ENCODE data around the gene PSKH1.

The PSKH1 gene

DNA sequence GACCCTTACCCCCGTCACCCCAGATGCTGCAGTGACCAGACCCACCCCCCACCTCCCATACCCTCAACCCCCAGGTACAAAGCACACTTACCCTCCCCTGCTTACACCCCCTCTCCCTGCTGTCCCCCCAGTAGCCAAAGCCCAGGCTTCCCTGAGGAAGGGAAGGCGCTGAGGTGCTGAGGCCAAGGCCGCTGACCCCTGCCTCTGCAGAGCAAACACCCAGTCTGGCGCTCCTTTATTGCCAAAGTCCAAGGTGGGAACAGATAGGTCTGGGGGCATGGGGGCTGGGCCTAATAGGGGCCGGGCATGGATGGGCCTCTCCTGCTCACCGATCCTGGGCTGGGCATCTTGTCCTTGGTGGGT is 50.2 kb downstream of the PSKH1 start:
- Histone ChIP-seq H3K27ac (ENCODE audit: low read depth, low read length) (no peak overlapping the region), H3K36me3 (ENCODE audit: control insufficient read depth, insufficient read depth, low read length) (peaks cover 38% of the 10 kb centered on the region), H3K4me1 (ENCODE audit: control insufficient read depth, insufficient read depth, low read length) (no peaks in the 10 kb centered on the region), H3K4me3 (ENCODE audit: low read depth, low read length) (no peak overlapping the region), H3K27me3 (ENCODE audit: control insufficient read depth, insufficient read depth, low read length) (no peaks in the 10 kb centered on the region), H3K9me3 (ENCODE audit: control insufficient read depth, insufficient read depth, low read length) (no peaks in the 10 kb centered on the region), H3K9ac (ENCODE audit: low read depth, low read length) (no peak overlapping the region)

DNA sequence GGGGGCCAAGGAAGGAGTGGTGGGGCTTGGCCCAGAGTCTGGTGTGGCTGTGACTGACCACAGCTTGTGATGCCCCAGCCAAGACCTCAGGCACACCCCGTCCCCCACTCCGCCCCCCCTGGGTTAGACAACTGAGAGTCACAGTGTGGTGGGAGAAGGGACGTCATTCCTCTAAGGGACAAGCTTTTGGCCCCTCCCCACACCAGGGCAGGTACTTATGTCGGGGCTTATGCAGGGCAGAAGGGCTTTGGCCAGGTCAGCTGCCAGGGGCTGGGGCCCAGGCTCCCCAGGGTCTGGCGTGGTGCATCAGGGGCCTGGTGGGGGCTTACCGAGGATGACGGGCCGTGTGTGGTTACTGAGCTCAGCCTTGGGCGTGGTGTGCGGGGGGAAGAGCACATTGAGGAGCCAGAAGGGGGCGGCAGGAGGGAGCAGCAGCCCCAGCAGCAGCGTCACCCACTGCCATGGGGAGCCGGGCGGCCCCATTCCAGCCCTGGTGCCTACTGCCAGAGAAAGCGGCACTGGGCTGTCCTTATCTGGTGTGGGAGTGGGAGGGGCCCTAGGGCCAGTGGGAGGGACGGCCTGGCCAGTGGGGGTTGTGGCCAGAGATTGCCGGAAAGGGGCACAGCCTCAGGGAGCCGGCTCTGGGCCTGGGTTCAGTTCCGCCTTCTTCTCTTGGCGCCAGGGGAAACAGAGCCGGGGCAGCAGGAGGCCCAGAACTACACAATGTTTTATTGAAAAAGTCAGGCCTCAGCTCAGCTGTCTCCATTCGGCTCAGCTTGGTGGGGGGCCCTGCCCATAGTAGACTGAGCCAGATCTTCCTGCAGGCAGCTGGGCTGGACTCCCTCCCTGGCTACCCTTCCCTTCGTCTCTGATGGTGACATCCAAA is 50.8 kb downstream of the PSKH1 start, which contains the start of gene LCAT:
Gene LCAT, minus strand, starts transcription at position 502 of the 886 bp plus-strand sequence. Its CDS starts 19 bp downstream, at position 483.
- H3K36me3 ChIP-seq (ENCODE audit: control insufficient read depth, insufficient read depth, low read length), result peaks cover 45% of the 10 kb centered on the region
- H3K9me3 ChIP-seq (ENCODE audit: control insufficient read depth, insufficient read depth, low read length), result no peaks in the 10 kb centered on the region
- H3K27me3 ChIP-seq (ENCODE audit: control insufficient read depth, insufficient read depth, low read length), result no peaks in the 10 kb centered on the region
- H3K4me3 ChIP-seq (ENCODE audit: low read depth, low read length), result no peak within 1 kb of the TSS
- H3K4me1 ChIP-seq (ENCODE audit: control insufficient read depth, insufficient read depth, low read length), result no peaks in the 10 kb centered on the region
- H3K27ac ChIP-seq (ENCODE audit: low read depth, low read length), result no peak within 1 kb of the TSS
- no peak within 1 kb of the TSS for H3K9ac ChIP-seq (ENCODE audit: low read depth, low read length)

DNA sequence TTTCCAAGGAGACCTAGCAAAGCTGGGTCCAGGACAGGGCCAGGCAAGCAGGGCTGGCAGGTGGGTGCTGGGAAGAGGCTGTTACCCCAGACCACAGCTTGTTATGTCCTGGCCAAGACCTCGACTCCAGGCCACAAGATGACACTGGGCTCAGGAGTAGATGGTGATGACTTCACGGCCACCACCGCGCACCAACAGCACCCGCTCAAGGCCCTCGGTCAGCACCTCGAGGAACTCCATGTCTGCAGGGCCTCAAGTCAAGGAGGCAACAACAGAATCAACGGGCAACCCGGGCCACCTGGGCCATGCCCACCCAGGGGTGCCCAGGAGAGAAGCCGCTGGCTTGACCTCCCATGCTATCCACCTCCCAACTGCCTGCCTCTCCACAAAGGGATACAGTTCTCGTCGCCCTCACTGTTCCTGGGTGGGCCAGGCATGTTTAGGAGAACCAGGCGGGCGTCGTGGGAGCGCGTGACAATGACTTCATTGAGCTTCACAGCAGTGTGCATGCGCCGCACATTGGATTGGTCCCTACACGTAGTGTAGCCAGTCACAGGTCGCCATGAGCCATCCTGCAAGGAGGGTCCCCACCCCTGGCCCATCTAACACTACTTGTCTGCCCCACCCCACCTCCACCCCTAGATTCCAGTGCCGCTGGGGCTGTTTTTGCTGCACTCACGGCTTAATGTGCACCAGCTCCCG is 51.8 kb downstream of the PSKH1 start:
- Histone ChIP-seq H3K27me3 (ENCODE audit: control insufficient read depth, insufficient read depth, low read length) (no peaks in the 10 kb centered on the region), H3K27ac (ENCODE audit: low read depth, low read length) (no peak overlapping the region), H3K9me3 (ENCODE audit: control insufficient read depth, insufficient read depth, low read length) (no peaks in the 10 kb centered on the region), H3K4me3 (ENCODE audit: low read depth, low read length) (no peak overlapping the region), H3K36me3 (ENCODE audit: control insufficient read depth, insufficient read depth, low read length) (peaks cover 52% of the 10 kb centered on the region), H3K9ac (ENCODE audit: low read depth, low read length) (no peak overlapping the region), H3K4me1 (ENCODE audit: control insufficient read depth, insufficient read depth, low read length) (no peaks in the 10 kb centered on the region)

DNA sequence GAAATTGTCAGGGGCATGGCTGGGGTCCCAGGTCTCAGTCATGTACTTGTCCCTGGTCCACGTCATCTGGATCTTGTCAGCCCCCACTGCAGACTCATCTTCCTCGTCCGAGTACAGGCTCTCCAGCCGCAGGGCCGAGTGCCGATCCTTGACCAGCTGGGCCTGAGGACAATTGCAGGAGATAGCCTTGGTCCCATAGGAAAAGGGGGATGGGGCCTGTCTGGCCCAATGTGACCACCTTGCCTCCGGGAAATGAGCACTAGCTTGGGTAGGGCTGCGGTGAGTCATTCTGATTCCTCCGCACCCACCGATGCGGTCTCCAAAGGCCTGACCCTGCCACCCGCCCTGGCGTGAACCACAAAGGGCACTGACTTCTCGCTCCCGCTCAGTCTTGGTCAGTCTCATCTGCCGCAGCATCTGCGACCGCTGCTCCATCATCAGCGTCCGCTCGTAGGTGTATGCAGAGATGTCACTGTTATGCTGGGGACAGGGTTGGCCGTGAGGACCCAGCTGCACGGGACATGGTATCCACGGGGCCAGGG is 52.4 kb downstream of the PSKH1 start:
- Histone ChIP-seq H3K27me3 (ENCODE audit: control insufficient read depth, insufficient read depth, low read length) (no peaks in the 10 kb centered on the region), H3K36me3 (ENCODE audit: control insufficient read depth, insufficient read depth, low read length) (peaks cover 59% of the 10 kb centered on the region), H3K4me1 (ENCODE audit: control insufficient read depth, insufficient read depth, low read length) (no peaks in the 10 kb centered on the region), H3K9ac (ENCODE audit: low read depth, low read length) (no peak overlapping the region), H3K27ac (ENCODE audit: low read depth, low read length) (no peak overlapping the region), H3K4me3 (ENCODE audit: low read depth, low read length) (no peak overlapping the region), H3K9me3 (ENCODE audit: control insufficient read depth, insufficient read depth, low read length) (no peaks in the 10 kb centered on the region)

DNA sequence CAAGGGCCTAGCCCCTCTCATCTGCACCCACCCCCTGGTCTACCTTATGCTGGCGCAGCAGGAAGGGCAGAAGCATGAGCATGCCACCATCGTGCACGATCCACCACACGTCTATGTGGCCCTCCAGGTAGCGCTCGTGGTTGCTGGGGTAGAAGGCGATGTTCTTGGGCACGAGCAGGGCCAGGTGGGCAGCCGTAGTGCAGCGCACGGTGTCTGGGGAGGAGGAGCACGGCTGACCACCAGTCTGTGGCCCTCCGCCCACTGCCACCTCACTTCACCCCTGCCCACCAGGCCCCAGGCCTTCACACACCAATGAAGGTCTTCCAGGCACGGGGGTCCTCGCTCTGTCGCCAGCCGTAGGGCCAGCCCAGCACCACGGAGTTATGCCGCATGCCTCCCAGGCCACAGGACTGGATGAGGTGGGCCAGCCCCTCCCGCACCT is 53.1 kb downstream of the PSKH1 start:
- Histone ChIP-seq H3K9ac (ENCODE audit: low read depth, low read length) (no peak overlapping the region), H3K27me3 (ENCODE audit: control insufficient read depth, insufficient read depth, low read length) (no peaks in the 10 kb centered on the region), H3K27ac (ENCODE audit: low read depth, low read length) (no peak overlapping the region), H3K9me3 (ENCODE audit: control insufficient read depth, insufficient read depth, low read length) (no peaks in the 10 kb centered on the region), H3K36me3 (ENCODE audit: control insufficient read depth, insufficient read depth, low read length) (peaks cover 65% of the 10 kb centered on the region), H3K4me3 (ENCODE audit: low read depth, low read length) (no peak overlapping the region), H3K4me1 (ENCODE audit: control insufficient read depth, insufficient read depth, low read length) (no peaks in the 10 kb centered on the region)

DNA sequence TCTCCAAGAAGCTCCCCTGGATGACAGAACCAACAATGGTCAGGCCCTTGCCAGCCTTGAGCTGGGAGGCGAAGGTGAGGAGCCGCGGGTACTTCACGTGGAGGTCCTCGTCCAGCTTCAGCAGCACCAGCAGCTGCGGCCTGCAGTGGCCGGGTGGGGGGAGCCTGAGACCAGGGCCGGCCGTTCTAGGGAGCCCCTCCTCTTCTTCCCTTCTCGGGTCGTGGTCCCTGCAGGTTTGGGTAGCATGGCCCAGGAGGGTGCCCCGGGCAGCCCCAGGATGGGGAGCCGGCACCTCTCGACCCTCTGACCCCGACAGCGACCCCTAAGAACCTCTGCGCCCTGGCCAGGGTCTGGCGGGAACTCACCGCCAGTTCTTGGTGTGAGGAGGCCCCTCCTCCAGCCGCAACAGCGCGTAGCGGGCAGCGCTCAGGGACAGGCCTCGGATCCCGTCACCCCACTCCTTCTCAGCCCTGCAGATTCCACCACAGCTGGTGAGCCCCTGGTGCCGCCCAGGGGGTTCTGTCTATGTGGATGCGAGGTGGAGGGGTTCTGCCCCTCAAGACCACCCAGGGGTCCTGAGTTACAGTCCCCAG is 54.0 kb downstream of the PSKH1 start:
- H3K27me3 ChIP-seq (ENCODE audit: control insufficient read depth, insufficient read depth, low read length), result no peaks in the 10 kb centered on the region
- no peaks in the 10 kb centered on the region for H3K4me1 ChIP-seq (ENCODE audit: control insufficient read depth, insufficient read depth, low read length)
- H3K36me3 ChIP-seq (ENCODE audit: control insufficient read depth, insufficient read depth, low read length), result peaks cover 75% of the 10 kb centered on the region
- no peaks in the 10 kb centered on the region for H3K9me3 ChIP-seq (ENCODE audit: control insufficient read depth, insufficient read depth, low read length)
- no peak overlapping the region for H3K4me3 ChIP-seq (ENCODE audit: low read depth, low read length)
- no peak overlapping the region for H3K9ac ChIP-seq (ENCODE audit: low read depth, low read length)
- H3K27ac ChIP-seq (ENCODE audit: low read depth, low read length), result no peak overlapping the region

GRCh38 chr16:67948015-67948414 is 55.0 kb downstream of the PSKH1 start:
- Histone ChIP-seq H3K4me3 (ENCODE audit: low read depth, low read length) (no peak overlapping the region), H3K4me1 (ENCODE audit: control insufficient read depth, insufficient read depth, low read length) (no peaks in the 10 kb centered on the region), H3K27me3 (ENCODE audit: control insufficient read depth, insufficient read depth, low read length) (no peaks in the 10 kb centered on the region), H3K27ac (ENCODE audit: low read depth, low read length) (no peak overlapping the region), H3K9me3 (ENCODE audit: control insufficient read depth, insufficient read depth, low read length) (no peaks in the 10 kb centered on the region), H3K36me3 (ENCODE audit: control insufficient read depth, insufficient read depth, low read length) (peaks cover 77% of the 10 kb centered on the region), H3K9ac (ENCODE audit: low read depth, low read length) (no peak overlapping the region)

- Histone ChIP-seq H3K27ac (ENCODE audit: low read depth, low read length) (no peak overlapping the region), H3K27me3 (ENCODE audit: control insufficient read depth, insufficient read depth, low read length) (no peaks in the 10 kb centered on the region), H3K4me1 (ENCODE audit: control insufficient read depth, insufficient read depth, low read length) (no peaks in the 10 kb centered on the region), H3K4me3 (ENCODE audit: low read depth, low read length) (no peak overlapping the region), H3K9me3 (ENCODE audit: control insufficient read depth, insufficient read depth, low read length) (no peaks in the 10 kb centered on the region), H3K9ac (ENCODE audit: low read depth, low read length) (no peak overlapping the region), H3K36me3 (ENCODE audit: control insufficient read depth, insufficient read depth, low read length) (peaks cover 89% of the 10 kb centered on the region)
Measured at GRCh38 chr16:67949645-67950044, 56.6 kb downstream of the PSKH1 start.

- Histone ChIP-seq H3K9me3 (ENCODE audit: control insufficient read depth, insufficient read depth, low read length) (no peaks in the 10 kb centered on the region), H3K27me3 (ENCODE audit: control insufficient read depth, insufficient read depth, low read length) (no peaks in the 10 kb centered on the region), H3K36me3 (ENCODE audit: control insufficient read depth, insufficient read depth, low read length) (peaks cover 88% of the 10 kb centered on the region), H3K27ac (ENCODE audit: low read depth, low read length) (no peak overlapping the region), H3K9ac (ENCODE audit: low read depth, low read length) (no peak overlapping the region), H3K4me3 (ENCODE audit: low read depth, low read length) (no peak overlapping the region), H3K4me1 (ENCODE audit: control insufficient read depth, insufficient read depth, low read length) (no peaks in the 10 kb centered on the region)
Measured at GRCh38 chr16:67950335-67950843, 57.3 kb downstream of the PSKH1 start.

GRCh38 chr16:67951485-67951884 is 58.4 kb downstream of the PSKH1 start:
- Histone ChIP-seq H3K4me3 (ENCODE audit: low read depth, low read length) (no peak overlapping the region), H3K9ac (ENCODE audit: low read depth, low read length) (no peak overlapping the region), H3K9me3 (ENCODE audit: control insufficient read depth, insufficient read depth, low read length) (no peaks in the 10 kb centered on the region), H3K27me3 (ENCODE audit: control insufficient read depth, insufficient read depth, low read length) (no peaks in the 10 kb centered on the region), H3K36me3 (ENCODE audit: control insufficient read depth, insufficient read depth, low read length) (peaks cover 77% of the 10 kb centered on the region), H3K4me1 (ENCODE audit: control insufficient read depth, insufficient read depth, low read length) (no peaks in the 10 kb centered on the region), H3K27ac (ENCODE audit: low read depth, low read length) (no peak overlapping the region)

All from HUES48 (cell line).